HCT116 (cell line): ENCODE data around the gene TNNT2. TPM values are rescaled to one million over a fixed set of nuclear protein-coding genes. Genes with fewer than 3 reads are reported as not detected.

ENCODE experiments used
- ATAC-seq: fragments of 200-7000 bp; cut with Tn5 transposase; 2 replicates; pipeline ENCODE4 v1.9.1; 2020; ENCODE audit warnings: mild to moderate bottlenecking, moderate library complexity
- BruUV-seq: library from RNA; stranded (reverse); fragments of 400-500 nt; replicated peaks from 2 replicates; lab custom pipeline; 2021; lab: Mats Ljungman, UMichigan
- CTCF ChIA-PET: fragments of 300-600 bp; sonication (Branson Sonifier 250); formaldehyde crosslinking; loops from one replicate; lab custom pipeline; 2021; ENCODE audit warnings: antibody characterized with exemption; lab: Charles Lee
- POLR2A ChIA-PET: fragments of 300-600, 350-600 bp; sonication (Branson Sonifier 250); formaldehyde crosslinking; loops from one replicate; lab custom pipeline; 2021; ENCODE audit warnings: antibody characterized with exemption; lab: Charles Lee
- RAD21 ChIA-PET, 2 experiments: fragments of 300-600 bp; sonication (Branson Sonifier 250); formaldehyde crosslinking; loops; one replicate each; lab custom pipeline; 2023; ENCODE audit warnings: low total read pairs in 2 of 2; ENCODE audit not compliant: uncharacterized antibody in 2 of 2, unreplicated experiment in 2 of 2, low non-redundant PET in 1 of 2; lab: Charles Lee
- DNase-seq: peaks from one replicate; pipeline ENCODE4 v3.0.0-alpha.2; 2010; ENCODE audit warnings: low read depth, low spot score
- H2AFZ ChIP-seq: fragments of 200-600 bp; shearing (Covaris generic), sonication (generic); 2 replicates; pipeline ENCODE4 v1.6.1; 2017; ENCODE audit warnings: low read depth, mixed run types, mixed read lengths, antibody characterized with exemption, low read length; ENCODE audit not compliant: poor library complexity, severe bottlenecking
- H3K27ac ChIP-seq: 2 replicates; pipeline ENCODE4 v1.5.1; 2012; ENCODE audit warnings: low read depth, low read length
- H3K27me3 ChIP-seq: fragments of 200-600 bp; sonication (generic); 2 replicates; pipeline ENCODE4 v1.6.1; 2016; ENCODE audit warnings: mixed run types, low read length, mixed read lengths; ENCODE audit not compliant: insufficient read depth
- H3K36me3 ChIP-seq, 2 experiments: fragments of 200-500 bp in 1 of 2; fragments of 200-600 bp in 1 of 2; sonication (Bioruptor generic) in 1 of 2; sonication (generic) in 1 of 2; 2 replicates each; pipeline versions ENCODE4 v1.5.1 to v1.6.1; 2014 to 2016; ENCODE audit warnings: low read length in 2 of 2, inconsistent platforms in 1 of 2, mixed read lengths in 1 of 2, mixed run types in 1 of 2; ENCODE audit not compliant: insufficient read depth in 2 of 2, control insufficient read depth in 1 of 2
- H3K4me1 ChIP-seq, 2 experiments: fragments of 200-600 bp in 1 of 2; sonication (generic) in 1 of 2; 2 replicates each; pipeline versions ENCODE4 v1.5.1 to v1.6.1; 2012 to 2017; ENCODE audit warnings: low read length in 2 of 2, inconsistent platforms in 1 of 2, mild to moderate bottlenecking in 1 of 2, mixed read lengths in 1 of 2, mixed run types in 1 of 2, moderate library complexity in 1 of 2; ENCODE audit not compliant: insufficient read depth in 2 of 2, control insufficient read depth in 1 of 2
- H3K4me2 ChIP-seq: fragments of 200-600 bp; sonication (generic); 2 replicates; pipeline ENCODE4 v1.6.1; 2017; ENCODE audit warnings: mixed run types, low read length, mixed read lengths
- H3K4me3 ChIP-seq, 2 experiments: fragments of 200-600 bp in 1 of 2; sonication (generic) in 1 of 2; replicated peaks in 1 of 2; 2 replicates each; pipeline ENCODE4 v1.5.1; 2011 to 2016; ENCODE audit warnings: low read length in 2 of 2, control low read depth in 1 of 2, low read depth in 1 of 2, mild to moderate bottlenecking in 1 of 2, mixed read lengths in 1 of 2, mixed run types in 1 of 2
- H3K79me2 ChIP-seq: fragments of 200-600 bp; sonication (generic); 2 replicates; pipeline ENCODE4 v1.6.1; 2017; ENCODE audit warnings: mild to moderate bottlenecking, mixed run types, low read length, moderate library complexity, mixed read lengths; ENCODE audit not compliant: insufficient read depth
- H3K9ac ChIP-seq: fragments of 200-600 bp; sonication (generic); 2 replicates; pipeline ENCODE4 v1.6.1; 2016; ENCODE audit warnings: low read length, mixed read lengths
- H3K9me2 ChIP-seq: fragments of 200-600 bp; sonication (generic), shearing (Covaris generic); 2 replicates; pipeline ENCODE4 v1.6.1; 2017; ENCODE audit warnings: mixed run types, mild to moderate bottlenecking, moderate library complexity; ENCODE audit not compliant: insufficient read depth
- H3K9me3 ChIP-seq, 2 experiments: fragments of 200-500 bp in 1 of 2; fragments of 200-600 bp in 1 of 2; sonication (Bioruptor generic) in 1 of 2; sonication (generic) in 1 of 2; 2 replicates each; pipeline ENCODE4 v1.6.1; 2014 to 2017; ENCODE audit warnings: low read length in 2 of 2, mixed read lengths in 2 of 2, inconsistent platforms in 1 of 2, low read depth in 1 of 2, mild to moderate bottlenecking in 1 of 2, mixed run types in 1 of 2, moderate library complexity in 1 of 2; ENCODE audit not compliant: control insufficient read depth in 1 of 2, insufficient read depth in 1 of 2
- H4K20me1 ChIP-seq: fragments of 200-600 bp; sonication (generic), shearing (Covaris generic); 2 replicates; pipeline ENCODE4 v1.6.1; 2017; ENCODE audit warnings: mixed run types, mild to moderate bottlenecking, moderate library complexity; ENCODE audit not compliant: insufficient read depth
- ATF3 ChIP-seq: IDR thresholded peaks from 2 replicates; pipeline ENCODE4 v1.6.1; 2012
- CEBPB ChIP-seq: IDR thresholded peaks from 2 replicates; pipeline ENCODE4 v1.6.1; 2012; ENCODE audit warnings: low read depth
- EGR1 ChIP-seq: IDR thresholded peaks from 2 replicates; pipeline ENCODE4 v1.6.1; 2012; ENCODE audit warnings: low read depth
- EZH2phosphoT487 ChIP-seq: fragments of 200-600 bp; IDR thresholded peaks from 2 replicates; pipeline ENCODE4 v1.6.1; 2018; ENCODE audit warnings: antibody characterized with exemption, borderline replicate concordance
- POLR2AphosphoS5 ChIP-seq: IDR thresholded peaks from 2 replicates; pipeline ENCODE4 v1.6.1; 2011; ENCODE audit warnings: mild to moderate bottlenecking, low read depth, low read length, moderate library complexity
- RAD21 ChIP-seq: IDR thresholded peaks from 2 replicates; pipeline ENCODE4 v1.6.1; 2012; ENCODE audit warnings: low read depth, mild to moderate bottlenecking
- SIN3A ChIP-seq: IDR thresholded peaks from 2 replicates; pipeline ENCODE4 v1.6.1; 2012; ENCODE audit warnings: low read depth
- SP1 ChIP-seq: IDR thresholded peaks from 2 replicates; pipeline ENCODE4 v1.6.1; 2012; ENCODE audit warnings: low read depth
- ZBTB33 ChIP-seq: IDR thresholded peaks from 2 replicates; pipeline ENCODE4 v1.6.1; 2011; ENCODE audit warnings: mild to moderate bottlenecking, low read length, moderate library complexity; ENCODE audit not compliant: insufficient replicate concordance; ENCODE audit errors: extremely low read depth
- ZNF274 ChIP-seq: fragments of 200-500 bp; sonication (Bioruptor generic); IDR thresholded peaks from 2 replicates; pipeline ENCODE4 v1.6.1; 2014; ENCODE audit warnings: mild to moderate bottlenecking, low read depth, low read length, inconsistent platforms
- intact Hi-C: fragments of 100-400 bp; cut with micrococcal nuclease; formaldehyde crosslinking; loops from 2 replicates; pipeline ENCODE4 v1.10.0; 2022
- total RNA-seq: library from RNA; stranded (reverse); gene quantifications from one replicate; pipeline ENCODE4 v1.2.1, GENCODE V29; 2021; ENCODE audit not compliant: unreplicated experiment

Gene TNNT2
- total RNA-seq, 1 experiment from 2014 or later: 2.0 TPM

GRCh38 chr1:201336711-201337450 lies 40.6 kb downstream of the TNNT2 start:
- POLR2A ChIA-PET: no interaction called here
- Histone ChIP-seq H3K9me2 (no peaks in the 10 kb centered on the region), H3K27me3 (no peaks in the 10 kb centered on the region), H3K9ac (no peak overlapping the region), H2AFZ (no peak overlapping the region), H3K4me2 (no peak overlapping the region), H3K27ac (no peak overlapping the region), H3K36me3 (no peaks in the 10 kb centered on the region), H3K9me3 (peaks cover 1 to 5% of the 10 kb centered on the region in 2 experiments; a peak in 1 of 4 replicates), H3K4me1 (no peaks in the 10 kb centered on the region), H4K20me1 (no peaks in the 10 kb centered on the region), H3K4me3 (no peak overlapping the region), H3K79me2 (no peaks in the 10 kb centered on the region)
- intact Hi-C loops: no loop called here
- TF ChIP-seq CEBPB: no peak
- TF ChIP-seq SIN3A: no peak
- no peak for TF ChIP-seq POLR2AphosphoS5
- TF ChIP-seq SP1: no peak
- TF ChIP-seq RAD21: no peak
- TF ChIP-seq ZNF274: no peak
- TF ChIP-seq ZBTB33: no peak
- no peak for TF ChIP-seq ATF3
- TF ChIP-seq EZH2phosphoT487: no peak
- no peak for TF ChIP-seq EGR1
- BruUV-seq: no TSS peak
- CTCF ChIA-PET: interaction anchor here (0.9 to 1.4 kb wide), 2 partner anchors 10 to 11 kb away, joined by 3 to 6 read pairs; no protein-coding TSS in a partner anchor
- no peak for DNase-seq
- RAD21 ChIA-PET: no interaction called here
- no peak for ATAC-seq
